IMR-90 (cell line): ENCODE results near the gene ZNF726.

Experiments used
- FOS ChIP-seq: fragments of 150-350 bp; IDR thresholded peaks from 2 replicates; pipeline ENCODE4 v1.6.1; 2016; ENCODE audit warnings: low read depth, low read length
- MAFK ChIP-seq: IDR thresholded peaks from 2 replicates; pipeline ENCODE4 v1.6.1; 2012; ENCODE audit warnings: low read depth, low read length, improper control_type of control experiment
- NFE2L2 ChIP-seq: fragments of 150-350 bp; IDR thresholded peaks from 2 replicates; pipeline ENCODE4 v1.6.1; 2016; ENCODE audit warnings: low read depth, mild to moderate bottlenecking, low read length
- POLR2A ChIP-seq: IDR thresholded peaks from 2 replicates; pipeline ENCODE4 v1.6.1; 2012; ENCODE audit warnings: mild to moderate bottlenecking, low read depth, low read length
- TF ChIP-seq, protein P1 (sequence below): conservative IDR thresholded peaks from 2 replicates; pipeline ENCODE4 v1.5.1; 2012; ENCODE audit warnings: mild to moderate bottlenecking, low read depth, low read length, improper control_type of control experiment
- TF ChIP-seq, protein P2 (sequence below): fragments of 150-350 bp; IDR thresholded peaks from 2 replicates; pipeline ENCODE4 v1.6.1; 2017; ENCODE audit warnings: mild to moderate bottlenecking, antibody characterized with exemption, low read length, low read depth
- TF ChIP-seq, protein P3 (sequence below): fragments of 150-350 bp; IDR thresholded peaks from 2 replicates; pipeline ENCODE4 v1.6.1; 2016; ENCODE audit warnings: low read depth, mild to moderate bottlenecking, low read length, moderate library complexity, borderline replicate concordance

DNA sequence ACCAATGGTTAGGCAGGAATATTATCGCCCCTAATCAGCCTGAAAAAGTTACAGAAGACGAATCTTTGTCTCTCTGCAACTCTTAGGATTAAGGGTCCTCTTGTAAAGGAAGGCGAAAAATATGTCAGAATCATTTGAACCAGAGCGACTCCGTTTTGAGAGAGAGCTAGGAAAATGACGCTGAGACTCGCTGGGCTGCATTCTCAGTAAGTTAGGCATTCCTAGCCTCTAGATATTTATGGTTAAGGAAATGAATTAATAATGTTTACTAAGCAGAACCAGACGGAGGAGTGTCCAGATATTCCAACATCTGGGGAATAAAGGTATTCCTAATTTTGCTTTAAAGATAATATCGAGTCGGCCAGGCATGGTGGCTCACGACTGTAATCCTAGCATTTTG is 755 bp upstream of the ZNF726 start:
- TF ChIP-seq, protein P1, sequence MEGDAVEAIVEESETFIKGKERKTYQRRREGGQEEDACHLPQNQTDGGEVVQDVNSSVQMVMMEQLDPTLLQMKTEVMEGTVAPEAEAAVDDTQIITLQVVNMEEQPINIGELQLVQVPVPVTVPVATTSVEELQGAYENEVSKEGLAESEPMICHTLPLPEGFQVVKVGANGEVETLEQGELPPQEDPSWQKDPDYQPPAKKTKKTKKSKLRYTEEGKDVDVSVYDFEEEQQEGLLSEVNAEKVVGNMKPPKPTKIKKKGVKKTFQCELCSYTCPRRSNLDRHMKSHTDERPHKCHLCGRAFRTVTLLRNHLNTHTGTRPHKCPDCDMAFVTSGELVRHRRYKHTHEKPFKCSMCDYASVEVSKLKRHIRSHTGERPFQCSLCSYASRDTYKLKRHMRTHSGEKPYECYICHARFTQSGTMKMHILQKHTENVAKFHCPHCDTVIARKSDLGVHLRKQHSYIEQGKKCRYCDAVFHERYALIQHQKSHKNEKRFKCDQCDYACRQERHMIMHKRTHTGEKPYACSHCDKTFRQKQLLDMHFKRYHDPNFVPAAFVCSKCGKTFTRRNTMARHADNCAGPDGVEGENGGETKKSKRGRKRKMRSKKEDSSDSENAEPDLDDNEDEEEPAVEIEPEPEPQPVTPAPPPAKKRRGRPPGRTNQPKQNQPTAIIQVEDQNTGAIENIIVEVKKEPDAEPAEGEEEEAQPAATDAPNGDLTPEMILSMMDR = no peak
- no peak for TF ChIP-seq FOS
- TF ChIP-seq NFE2L2 = no peak
- no peak for TF ChIP-seq POLR2A
- TF ChIP-seq MAFK = no peak
- TF ChIP-seq, protein P2, sequence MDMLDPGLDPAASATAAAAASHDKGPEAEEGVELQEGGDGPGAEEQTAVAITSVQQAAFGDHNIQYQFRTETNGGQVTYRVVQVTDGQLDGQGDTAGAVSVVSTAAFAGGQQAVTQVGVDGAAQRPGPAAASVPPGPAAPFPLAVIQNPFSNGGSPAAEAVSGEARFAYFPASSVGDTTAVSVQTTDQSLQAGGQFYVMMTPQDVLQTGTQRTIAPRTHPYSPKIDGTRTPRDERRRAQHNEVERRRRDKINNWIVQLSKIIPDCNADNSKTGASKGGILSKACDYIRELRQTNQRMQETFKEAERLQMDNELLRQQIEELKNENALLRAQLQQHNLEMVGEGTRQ = no peak
- TF ChIP-seq, protein P3, sequence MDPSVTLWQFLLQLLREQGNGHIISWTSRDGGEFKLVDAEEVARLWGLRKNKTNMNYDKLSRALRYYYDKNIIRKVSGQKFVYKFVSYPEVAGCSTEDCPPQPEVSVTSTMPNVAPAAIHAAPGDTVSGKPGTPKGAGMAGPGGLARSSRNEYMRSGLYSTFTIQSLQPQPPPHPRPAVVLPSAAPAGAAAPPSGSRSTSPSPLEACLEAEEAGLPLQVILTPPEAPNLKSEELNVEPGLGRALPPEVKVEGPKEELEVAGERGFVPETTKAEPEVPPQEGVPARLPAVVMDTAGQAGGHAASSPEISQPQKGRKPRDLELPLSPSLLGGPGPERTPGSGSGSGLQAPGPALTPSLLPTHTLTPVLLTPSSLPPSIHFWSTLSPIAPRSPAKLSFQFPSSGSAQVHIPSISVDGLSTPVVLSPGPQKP = no peak
